Muscle of arm (tissue), 14 donors: Measurements from ENCODE around the gene PCDHGA4. TPM values are rescaled to one million over a fixed set of nuclear protein-coding genes. Genes with fewer than 3 reads are reported as not detected.
"Not testable (repeated sequence)": the region's sequence is repeated elsewhere in the genome, so short reads cannot be mapped to it uniquely, and the experiment has no call there.

Source experiments
- DNase-seq: peaks from one replicate; pipeline ENCODE4 v3.0.0-alpha.2; 2013
- long read RNA-seq, 11 donors: transcript quantifications; one replicate each; lab custom pipeline, GENCODE V29; 2026
- polyA plus RNA-seq, 12 donors: library from polyadenylated mRNA; unstranded; fragments of 120-200 nt; gene quantifications; one replicate each; pipeline ENCODE4 v1.2.1, GENCODE V29; 2013; ENCODE audit not compliant: insufficient read length in 12 of 12

Gene PCDHGA4
- 1 to 10 TPM in 9 of 12 donors, under 1 TPM in 1, not detected in 2; 0.93 to 1.9 (median 1.5) TPM for polyA plus RNA-seq
- long read RNA-seq, donor 1, partial matches to known transcripts, result 0 of 1 reads
- long read RNA-seq, donor 1, other reads (novel, unspliced or antisense), result 0 of 1 reads
- long read RNA-seq, donor 2, partial matches to known transcripts, result 0 of 1 reads
- long read RNA-seq, donor 2, other reads (novel, unspliced or antisense), result 0 of 1 reads
- long read RNA-seq, donor 3, result 0 reads
- long read RNA-seq, donor 4, result 0 reads
- long read RNA-seq, donor 5, result 0 reads
- long read RNA-seq, donor 6, result 0 reads
- long read RNA-seq, donor 7, result 0 reads
- long read RNA-seq, donor 8, full-length matches to known transcripts, result 1 of 1 reads
- long read RNA-seq, donor 8, partial matches to known transcripts, result 0 of 1 reads
- long read RNA-seq, donor 8, other reads (novel, unspliced or antisense), result 0 of 1 reads
- long read RNA-seq, donor 9, result 0 reads
- long read RNA-seq, donor 10, result 0 reads
- long read RNA-seq, donor 11, full-length matches to known transcripts, result 1 of 1 reads
- long read RNA-seq, donor 11, partial matches to known transcripts, result 0 of 1 reads
- long read RNA-seq, donor 11, other reads (novel, unspliced or antisense), result 0 of 1 reads

DNA sequence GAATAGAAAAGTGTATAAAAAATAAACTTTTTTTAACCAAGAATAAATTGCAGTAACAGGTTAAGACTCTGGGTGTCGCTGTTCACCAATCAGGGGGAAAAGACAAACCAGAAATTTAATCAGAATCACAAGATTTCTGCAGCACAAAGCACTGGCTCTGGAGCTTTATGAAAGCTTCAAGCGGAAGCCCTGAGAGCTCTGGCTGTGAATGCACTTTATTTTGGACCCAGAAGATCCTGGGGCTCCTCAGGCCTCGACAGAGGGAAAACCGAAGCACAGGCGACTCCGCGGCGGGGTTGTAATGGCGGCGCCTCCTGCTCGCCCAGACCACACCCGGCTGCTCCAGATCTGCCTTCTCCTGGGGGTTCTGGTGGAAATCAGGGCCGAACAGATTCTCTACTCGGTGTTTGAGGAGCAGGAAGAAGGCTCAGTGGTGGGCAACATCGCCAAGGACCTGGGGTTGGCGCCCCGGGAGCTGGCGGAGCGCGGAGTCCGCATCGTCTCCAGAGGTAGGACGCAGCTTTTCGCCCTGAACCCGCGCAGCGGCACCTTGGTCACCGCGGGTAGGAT is at the start of gene PCDHGA4:
Gene PCDHGA4 (plus strand): TSS at position 122 of the 570 bp plus-strand sequence. CDS start 87 bp downstream, at position 209.
- DNase-seq, result no peak

DNA sequence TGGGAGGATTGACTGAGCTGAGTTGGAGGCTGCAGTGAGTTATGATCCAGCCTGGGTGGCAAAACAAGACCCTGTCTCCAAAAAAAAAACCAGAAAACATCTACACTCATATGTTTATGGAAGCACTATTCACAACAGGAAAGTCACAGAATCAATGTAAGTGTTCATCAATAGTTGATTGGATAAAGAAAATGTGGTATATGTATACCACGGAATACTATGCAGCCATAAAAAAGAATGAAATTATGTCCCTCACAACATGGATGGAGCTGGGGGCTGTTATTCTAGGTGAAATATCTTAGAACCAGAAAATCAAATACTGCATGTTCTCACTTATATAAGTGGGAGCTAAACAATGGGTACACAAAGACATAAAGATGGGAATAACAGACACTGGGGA is 48.2 kb upstream of the PCDHGA4 start:
- DNase-seq, result no peak

DNA sequence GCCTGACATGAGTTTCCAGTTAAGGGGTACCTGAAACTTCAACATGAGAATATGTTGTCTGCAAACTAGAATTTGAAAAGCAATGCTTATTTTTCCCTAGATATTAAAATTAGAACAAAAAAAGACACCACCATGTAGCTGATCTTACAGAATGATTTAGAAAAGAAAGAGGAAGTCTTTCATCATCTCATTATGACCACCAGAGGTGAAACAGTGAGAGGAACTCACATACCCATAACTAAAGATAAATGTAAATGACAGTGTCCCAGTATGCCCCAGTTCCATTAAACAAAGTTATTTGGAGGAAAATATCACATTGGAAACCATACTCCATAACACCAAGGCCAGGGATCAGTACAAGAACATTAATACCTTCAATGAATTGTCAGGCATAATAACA is 41.1 kb upstream of the PCDHGA4 start:
- DNase-seq, result no peak

DNA sequence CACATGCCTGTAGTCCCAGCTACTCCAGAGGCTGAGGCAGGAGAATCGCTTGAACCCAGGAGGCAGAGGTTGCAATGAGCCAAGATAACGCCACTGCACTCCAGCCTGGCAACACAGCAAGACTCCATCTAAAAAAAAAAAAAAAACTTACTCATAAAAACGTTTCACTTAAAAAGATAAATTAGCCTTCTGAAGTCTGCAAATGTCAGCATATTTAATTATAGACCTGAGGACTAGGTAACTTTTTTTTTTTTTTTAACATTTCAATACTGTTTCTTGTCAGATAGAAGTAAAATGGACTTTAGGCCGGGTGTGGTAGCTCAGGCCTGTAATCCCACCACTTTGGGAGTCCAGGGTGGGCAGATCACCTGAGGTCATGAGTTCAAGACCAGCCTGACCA is 37.9 kb upstream of the PCDHGA4 start:
- DNase-seq, result not testable (repeated sequence)

DNA sequence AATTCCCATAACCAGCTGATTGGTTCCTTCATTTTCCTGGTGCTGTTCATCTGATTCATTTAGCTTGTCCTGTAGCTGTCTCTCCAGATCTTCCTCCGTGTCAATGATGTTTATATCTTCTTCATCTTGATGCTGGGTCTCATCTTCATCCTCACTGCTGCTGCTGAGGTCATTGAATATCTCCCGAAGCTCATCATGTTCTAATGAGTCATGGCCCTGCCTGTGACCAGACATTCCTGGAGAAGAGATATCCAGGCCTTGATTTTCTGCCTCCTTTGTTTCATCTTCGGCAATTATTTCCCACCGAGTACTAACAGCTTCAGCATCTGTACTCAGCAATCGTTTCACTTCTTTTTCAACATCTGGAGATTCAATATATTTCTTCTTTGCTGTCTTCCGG is 35.6 kb upstream of the PCDHGA4 start:
- DNase-seq, result no peak

DNA sequence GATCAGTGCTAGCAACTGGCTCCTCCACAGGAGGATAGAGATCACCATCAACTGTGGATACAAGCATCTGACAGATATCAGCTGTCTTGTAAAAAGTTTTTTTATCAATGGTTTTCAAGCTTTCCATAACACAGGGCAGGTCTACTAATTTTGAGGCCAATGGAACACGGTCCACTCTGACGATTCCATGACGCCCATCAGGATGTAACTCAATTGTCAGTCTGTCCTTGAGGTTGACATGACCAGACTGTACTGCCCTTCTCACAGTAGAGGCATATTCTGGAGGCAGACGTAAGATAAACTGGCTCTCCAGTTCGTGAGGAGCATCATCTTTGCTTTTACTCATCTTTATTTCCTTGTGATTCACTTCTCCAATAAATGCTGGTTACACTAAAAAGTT is 35.1 kb upstream of the PCDHGA4 start:
- no peak for DNase-seq

DNA sequence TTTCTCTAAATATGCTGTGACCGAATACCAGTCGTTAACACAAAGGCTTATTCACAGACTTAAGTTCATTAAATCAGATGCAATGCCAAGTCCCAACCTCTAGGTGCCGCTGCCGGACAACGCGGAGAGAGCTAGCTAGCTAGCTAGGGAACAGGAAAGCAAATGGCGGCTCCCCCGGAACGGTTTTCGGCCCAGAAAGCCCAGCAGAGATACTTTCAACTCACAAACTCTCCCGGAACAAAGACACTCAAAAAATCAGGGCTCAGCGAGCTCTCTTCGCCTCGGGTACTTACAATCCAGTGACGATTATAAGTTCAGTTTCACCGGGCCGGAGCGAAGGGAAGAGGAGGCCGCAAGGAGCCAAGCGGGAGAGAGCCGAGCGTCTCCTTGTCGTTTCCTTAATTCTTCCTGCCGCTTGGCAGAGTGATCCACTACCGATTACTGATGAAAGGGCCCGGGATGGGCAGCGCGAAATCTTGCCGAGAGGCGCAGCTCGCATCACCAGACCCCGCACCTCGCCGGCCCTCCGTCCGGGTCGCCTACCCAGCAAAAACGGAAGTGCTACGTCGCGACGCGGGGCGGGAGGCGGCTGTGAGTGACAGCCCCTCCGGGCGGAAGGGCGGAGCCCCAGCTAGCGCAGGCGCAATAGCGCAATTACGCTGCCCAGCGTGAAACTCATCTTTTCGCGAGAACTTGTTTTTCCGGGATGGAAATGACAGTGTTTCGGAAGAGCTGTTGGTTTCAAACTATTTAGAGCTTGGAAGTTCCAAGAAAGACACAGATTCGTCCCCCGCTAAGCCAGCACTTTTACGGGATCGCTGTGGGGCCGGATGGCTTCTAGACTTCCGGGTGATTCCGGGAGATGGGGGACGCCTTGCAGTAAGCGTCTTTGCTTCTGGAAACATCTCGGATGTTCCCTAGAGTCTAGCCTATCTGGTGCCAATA is 34.3 kb upstream of the PCDHGA4 start, which contains the start of gene TAF7:
Gene TAF7 (minus strand): TSS at position 560 of the 945 bp plus-strand sequence. CDS start 740 bp downstream, outside the sequence.
- peak; percentile 95 for DNase-seq

DNA sequence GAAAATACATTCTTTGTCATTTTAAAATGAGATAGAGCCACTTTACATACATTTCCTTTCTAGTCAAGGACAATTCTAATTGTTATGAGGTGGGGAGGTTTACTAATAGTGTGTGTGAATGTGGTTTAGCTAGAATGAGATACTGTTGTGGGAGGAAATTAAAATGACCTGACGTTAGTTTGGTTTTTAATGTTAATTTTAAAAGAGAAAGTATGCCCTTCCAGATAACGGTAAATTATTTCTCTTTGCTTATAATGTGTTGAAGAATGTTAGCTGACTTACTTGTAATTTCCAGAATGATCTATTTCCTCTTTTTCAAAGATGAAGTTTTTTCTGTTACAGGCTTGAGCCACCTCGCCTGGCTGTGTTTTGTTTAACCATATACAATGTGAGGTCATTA is 32.6 kb upstream of the PCDHGA4 start:
- DNase-seq, result no peak

DNA sequence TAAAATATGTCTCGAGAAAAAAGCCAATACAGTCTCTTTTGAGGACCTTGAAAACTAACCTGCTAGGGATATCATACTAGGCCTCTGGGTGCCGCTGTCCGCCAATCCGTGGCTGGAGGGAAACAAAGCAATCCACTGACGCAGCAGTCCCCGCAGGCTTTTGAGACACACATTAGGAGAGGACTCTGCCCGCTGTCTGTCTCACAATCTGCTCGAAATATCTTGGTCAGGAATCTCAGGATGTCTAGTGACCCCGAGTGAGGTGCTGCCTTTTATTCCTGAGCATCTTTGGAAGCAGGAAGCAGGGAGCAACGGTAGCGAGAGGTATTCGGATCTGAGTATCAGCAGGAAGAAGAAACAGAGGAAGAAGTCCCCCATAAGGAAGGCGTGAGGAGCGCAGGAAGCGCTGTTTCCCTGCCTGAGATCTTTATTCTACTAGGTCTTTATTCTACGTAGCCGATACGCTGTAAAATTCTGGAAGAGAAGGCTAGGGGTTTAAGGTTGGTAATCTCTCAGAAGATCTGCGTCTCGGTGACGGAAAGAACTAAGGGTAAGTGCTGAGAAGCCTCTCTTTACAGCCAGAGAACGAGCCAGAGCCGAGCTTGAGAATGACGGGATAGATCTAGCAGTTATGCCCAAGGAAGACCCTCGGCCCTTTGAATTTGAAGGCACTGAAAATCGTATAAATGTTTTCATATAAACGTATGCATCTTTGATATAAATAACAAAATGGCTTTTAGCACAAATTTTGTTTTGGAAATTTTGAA is 28.6 kb upstream of the PCDHGA4 start:
- DNase-seq, result peak; percentile 11

DNA sequence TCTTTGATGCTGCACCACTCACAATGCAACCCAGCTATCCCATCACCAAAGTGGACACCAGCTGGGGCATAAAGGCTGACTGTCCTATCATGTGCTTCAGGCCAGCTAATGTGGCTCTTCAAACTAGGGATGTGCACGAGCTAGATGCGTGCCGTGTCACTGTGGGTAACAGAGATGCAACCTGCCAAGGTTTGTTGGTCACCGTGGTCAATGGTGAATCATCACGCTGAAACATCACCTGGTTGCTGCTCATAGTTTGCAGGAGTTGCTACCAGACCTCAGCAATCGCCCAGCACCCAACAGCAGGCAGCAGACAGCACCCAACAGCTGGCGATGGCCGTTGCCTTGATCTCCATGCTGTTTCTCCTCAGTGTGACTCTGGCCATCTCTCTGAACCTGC is 26.6 kb upstream of the PCDHGA4 start:
- no peak for DNase-seq

DNA sequence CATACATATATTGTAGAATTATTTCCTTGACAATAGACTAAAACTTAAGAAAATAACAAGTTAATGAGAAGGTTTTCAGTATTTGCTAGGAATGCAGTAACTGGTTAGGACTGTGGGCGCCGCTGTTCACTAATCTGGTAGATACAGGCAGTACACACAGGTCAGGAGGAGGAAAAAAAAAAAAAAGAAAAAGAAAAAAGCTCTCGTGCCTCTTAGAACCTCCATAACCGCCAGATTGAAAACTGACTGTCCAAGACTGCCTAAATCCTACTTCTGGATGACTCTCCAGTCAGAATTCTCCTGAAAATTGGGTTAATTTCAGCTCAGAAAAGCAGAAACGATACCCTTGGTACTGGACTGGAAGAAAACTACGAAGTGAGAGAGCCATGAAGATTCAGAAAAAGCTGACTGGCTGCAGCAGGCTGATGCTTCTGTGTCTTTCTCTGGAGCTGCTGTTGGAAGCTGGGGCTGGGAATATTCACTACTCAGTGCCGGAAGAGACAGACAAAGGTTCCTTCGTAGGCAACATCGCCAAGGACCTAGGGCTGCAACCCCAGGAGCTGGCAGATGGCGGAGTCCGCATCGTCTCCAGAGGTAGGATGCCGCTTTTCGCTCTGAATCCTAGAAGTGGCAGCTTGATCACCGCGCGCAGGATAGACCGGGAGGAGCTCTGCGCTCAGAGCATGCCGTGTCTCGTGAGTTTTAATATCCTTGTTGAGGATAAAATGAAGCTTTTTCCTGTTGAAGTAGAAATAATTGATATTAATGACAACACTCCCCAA is 24.3 kb upstream of the PCDHGA4 start, which contains the start of gene PCDHGA1:
Gene PCDHGA1 (plus strand): TSS at position 216 of the 782 bp plus-strand sequence.
- no peak for DNase-seq

DNA sequence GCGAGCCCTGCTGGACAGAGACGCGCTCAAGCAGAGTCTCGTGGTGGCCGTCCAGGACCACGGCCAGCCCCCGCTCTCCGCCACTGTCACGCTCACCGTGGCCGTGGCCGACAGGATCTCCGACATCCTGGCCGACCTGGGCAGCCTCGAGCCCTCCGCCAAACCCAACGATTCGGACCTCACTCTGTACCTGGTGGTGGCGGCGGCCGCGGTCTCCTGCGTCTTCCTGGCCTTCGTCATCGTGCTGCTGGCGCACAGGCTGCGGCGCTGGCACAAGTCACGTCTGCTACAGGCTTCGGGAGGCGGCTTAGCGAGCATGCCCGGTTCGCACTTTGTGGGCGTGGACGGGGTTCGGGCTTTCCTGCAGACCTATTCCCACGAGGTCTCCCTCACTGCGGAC is 22.2 kb upstream of the PCDHGA4 start:
- DNase-seq, result not testable (repeated sequence)

DNA sequence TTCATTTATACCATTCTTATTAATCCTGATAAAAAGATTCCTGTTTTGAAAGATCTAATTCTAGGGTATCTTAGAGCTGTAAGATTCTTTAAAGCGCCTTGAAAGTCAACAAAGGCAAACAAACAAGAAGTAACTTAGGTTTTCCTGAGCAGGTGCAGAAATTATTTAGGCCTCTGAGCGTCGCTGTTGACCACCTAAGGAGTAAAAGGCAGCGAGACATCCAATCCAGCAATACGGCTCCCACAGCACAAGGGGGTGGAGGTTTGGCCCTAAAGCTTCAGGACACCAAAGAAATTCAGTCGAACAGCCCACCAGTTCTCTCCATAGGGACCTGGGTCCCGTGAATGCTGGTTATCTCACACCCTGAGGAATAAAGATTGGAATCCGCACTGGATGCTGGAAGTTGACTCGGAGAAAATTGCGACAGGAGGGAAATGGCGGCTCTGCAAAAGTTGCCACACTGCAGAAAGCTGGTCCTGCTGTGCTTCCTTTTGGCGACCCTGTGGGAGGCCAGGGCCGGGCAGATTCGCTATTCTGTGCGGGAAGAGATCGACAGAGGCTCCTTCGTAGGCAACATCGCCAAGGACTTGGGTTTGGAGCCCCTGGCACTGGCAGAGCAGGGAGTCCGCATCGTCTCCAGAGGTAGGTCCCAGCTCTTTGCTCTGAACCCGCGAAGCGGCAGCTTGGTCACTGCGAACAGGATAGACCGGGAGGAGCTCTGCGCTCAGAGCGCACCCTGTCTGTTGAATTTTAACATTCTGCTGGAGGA is 16.1 kb upstream of the PCDHGA4 start, which contains the start of gene PCDHGA2:
Gene PCDHGA2 (plus strand): TSS at position 223 of the 769 bp plus-strand sequence.
- DNase-seq, result peak; percentile 30

DNA sequence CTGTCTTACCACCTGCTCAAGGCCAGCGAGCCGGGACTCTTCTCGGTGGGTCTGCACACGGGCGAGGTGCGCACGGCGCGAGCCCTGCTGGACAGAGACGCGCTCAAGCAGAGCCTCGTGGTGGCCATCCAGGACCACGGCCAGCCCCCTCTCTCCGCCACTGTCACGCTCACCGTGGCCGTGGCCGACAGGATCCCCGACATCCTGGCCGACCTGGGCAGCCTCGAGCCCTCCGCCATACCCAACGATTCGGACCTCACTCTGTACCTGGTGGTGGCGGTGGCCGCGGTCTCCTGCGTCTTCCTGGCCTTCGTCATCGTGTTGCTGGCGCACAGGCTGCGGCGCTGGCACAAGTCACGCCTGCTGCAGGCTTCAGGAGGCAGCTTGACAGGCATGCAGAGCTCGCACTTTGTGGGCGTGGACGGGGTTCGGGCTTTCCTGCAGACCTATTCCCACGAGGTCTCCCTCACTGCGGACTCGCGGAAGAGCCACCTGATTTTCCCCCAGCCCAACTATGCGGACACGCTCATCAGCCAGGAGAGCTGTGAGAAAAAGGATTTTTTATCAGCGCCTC is 14.0 kb upstream of the PCDHGA4 start:
- DNase-seq, result not testable (repeated sequence)

DNA sequence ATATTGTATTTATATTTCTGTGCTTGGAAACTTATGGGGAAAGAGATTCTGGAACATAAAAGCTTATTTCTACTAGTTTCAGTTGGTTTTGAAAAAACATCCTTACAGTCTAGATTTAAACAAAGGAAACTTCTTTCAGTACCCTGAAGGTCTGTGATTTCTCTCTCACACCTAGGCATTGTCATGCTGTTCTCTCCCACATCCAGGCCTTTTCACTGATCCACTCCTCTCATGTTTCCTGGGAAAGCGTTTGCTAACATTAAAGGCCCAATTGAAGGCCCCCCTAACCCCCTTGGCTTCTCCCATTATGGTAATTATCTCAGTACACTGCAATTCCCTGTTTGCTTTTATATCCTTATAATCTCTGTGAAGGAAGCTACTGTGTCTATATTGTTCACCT is 12.0 kb upstream of the PCDHGA4 start:
- no peak for DNase-seq

DNA sequence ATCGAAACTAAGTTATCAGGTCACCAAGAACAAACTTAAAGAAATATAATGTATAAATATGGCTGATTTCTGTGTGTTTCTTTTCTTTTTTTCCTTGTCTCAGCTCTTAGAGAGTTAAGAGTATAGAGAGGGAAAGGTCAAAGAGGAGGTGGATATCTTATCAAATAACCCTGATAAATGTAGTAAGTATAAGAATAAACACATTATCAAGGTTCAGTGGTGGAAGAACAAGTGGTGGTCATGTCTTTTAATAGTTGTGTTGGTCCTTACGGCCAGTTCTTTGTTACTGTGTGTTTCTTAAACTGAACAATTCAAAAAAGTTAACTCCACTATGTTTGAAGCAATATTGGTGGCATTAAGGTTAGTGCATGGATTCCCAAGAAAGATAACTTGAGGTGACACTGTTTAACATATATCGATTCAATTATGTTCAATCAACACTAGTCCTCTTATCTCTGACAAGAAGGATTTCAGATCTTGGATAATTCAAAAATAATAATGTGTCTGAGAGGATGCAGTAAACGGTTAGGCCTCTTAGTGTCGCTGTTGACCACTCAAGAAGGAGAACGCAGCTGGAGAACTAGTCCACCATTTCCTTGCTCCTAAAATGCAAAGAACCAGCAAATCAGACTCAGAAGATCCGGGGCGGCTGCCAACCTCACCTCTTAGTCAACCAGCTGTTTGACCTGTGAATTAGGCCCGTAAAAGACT is 11.4 kb upstream of the PCDHGA4 start, which contains the start of gene PCDHGA3:
Gene PCDHGA3 (plus strand): TSS at position 588 of the 711 bp plus-strand sequence. CDS start 205 bp downstream, outside the sequence.
- no peak for DNase-seq

DNA sequence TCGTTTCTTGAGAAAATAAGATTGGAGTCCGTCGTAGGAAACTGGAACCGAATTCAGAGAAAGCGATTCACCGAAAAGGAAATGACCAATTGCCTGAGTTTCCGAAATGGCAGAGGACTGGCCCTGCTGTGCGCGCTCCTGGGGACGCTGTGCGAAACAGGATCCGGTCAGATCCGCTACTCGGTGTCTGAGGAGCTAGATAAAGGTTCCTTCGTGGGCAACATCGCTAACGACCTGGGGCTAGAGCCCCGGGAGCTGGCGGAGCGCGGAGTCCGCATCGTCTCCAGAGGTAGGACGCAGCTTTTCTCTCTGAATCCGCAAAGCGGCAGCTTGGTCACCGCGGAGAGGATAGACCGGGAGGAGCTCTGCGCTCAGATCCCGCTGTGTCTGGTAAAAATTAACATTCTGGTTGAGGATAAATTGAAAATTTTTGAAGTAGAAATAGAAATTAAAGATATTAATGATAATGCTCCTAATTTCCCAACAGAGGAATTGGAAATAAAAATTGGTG is 10.8 kb upstream of the PCDHGA4 start:
- DNase-seq, result no peak

DNA sequence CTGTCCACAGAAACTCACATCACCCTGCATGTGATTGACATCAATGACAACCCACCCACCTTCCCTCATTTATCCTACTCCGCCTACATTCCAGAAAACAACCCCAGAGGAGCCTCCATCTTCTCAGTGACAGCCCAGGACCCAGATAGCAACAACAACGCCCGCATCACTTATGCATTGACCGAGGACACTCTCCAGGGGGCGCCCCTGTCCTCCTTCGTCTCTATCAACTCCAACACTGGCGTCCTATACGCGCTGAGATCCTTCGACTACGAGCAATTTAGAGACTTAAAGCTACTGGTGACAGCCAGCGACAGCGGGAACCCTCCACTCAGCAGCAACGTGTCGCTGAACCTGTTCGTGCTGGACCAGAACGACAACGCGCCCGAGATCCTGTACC is 9.5 kb upstream of the PCDHGA4 start:
- no peak for DNase-seq
